DOHH2 (cell line): ENCODE data around the gene TEX13A.

Source experiments
- H3F3A ChIP-seq: fragments of 200-600 bp; sonication (generic), shearing (Covaris generic); 2 replicates; pipeline ENCODE4 v1.6.0; 2016; ENCODE audit warnings: antibody characterized with exemption, mild to moderate bottlenecking; ENCODE audit not compliant: control insufficient read depth, insufficient read depth
- H3K27ac ChIP-seq: fragments of 200-600 bp; sonication (generic); 2 replicates; pipeline ENCODE4 v1.5.1; 2014; ENCODE audit warnings: low read depth, mild to moderate bottlenecking, low read length, moderate library complexity
- H3K27me3 ChIP-seq: fragments of 200-600 bp; sonication (generic); 2 replicates; pipeline ENCODE4 v1.6.1; 2014; ENCODE audit warnings: mild to moderate bottlenecking, low read length, mixed read lengths; ENCODE audit not compliant: control insufficient read depth
- H3K36me3 ChIP-seq: fragments of 200-600 bp; sonication (generic); 2 replicates; pipeline ENCODE4 v1.6.1; 2014; ENCODE audit warnings: mild to moderate bottlenecking, low read length, moderate library complexity, mixed read lengths; ENCODE audit not compliant: control insufficient read depth
- H3K4me1 ChIP-seq: fragments of 200-600 bp; sonication (generic); 2 replicates; pipeline ENCODE4 v1.6.1; 2014; ENCODE audit warnings: mild to moderate bottlenecking, low read length, mixed read lengths; ENCODE audit not compliant: control insufficient read depth
- H3K4me2 ChIP-seq: fragments of 200-600 bp; sonication (generic); 2 replicates; pipeline ENCODE4 v1.6.0; 2014; ENCODE audit warnings: mild to moderate bottlenecking, low read length, moderate library complexity
- H3K4me3 ChIP-seq: fragments of 200-600 bp; sonication (generic); 2 replicates; pipeline ENCODE4 v1.5.1; 2014; ENCODE audit warnings: mild to moderate bottlenecking, low read length, mixed read lengths
- H3K79me2 ChIP-seq: fragments of 200-600 bp; sonication (generic); 2 replicates; pipeline ENCODE4 v1.6.1; 2014; ENCODE audit warnings: mild to moderate bottlenecking, low read length, mixed read lengths; ENCODE audit not compliant: control insufficient read depth
- H3K9me2 ChIP-seq: fragments of 200-600 bp; sonication (generic); replicated peaks from 2 replicates; pipeline ENCODE4 v1.6.1; 2014; ENCODE audit warnings: mild to moderate bottlenecking, low read length, mixed read lengths; ENCODE audit not compliant: control insufficient read depth
- H3K9me3 ChIP-seq: fragments of 200-600 bp; sonication (generic); 2 replicates; pipeline ENCODE4 v1.6.1; 2014; ENCODE audit warnings: antibody characterized with exemption, low read length, mixed read lengths; ENCODE audit not compliant: control insufficient read depth, insufficient read depth
- H4K20me1 ChIP-seq: fragments of 200-600 bp; sonication (generic); 2 replicates; pipeline ENCODE4 v1.6.0; 2014; ENCODE audit warnings: low read depth, mild to moderate bottlenecking, antibody characterized with exemption, low read length, moderate library complexity; ENCODE audit not compliant: control insufficient read depth, insufficient read depth
- EZH2phosphoT487 ChIP-seq: fragments of 200-600 bp; sonication (generic); IDR thresholded peaks from 2 replicates; pipeline ENCODE4 v1.6.1; 2017; ENCODE audit warnings: borderline replicate concordance, mild to moderate bottlenecking, antibody characterized with exemption, low read length, moderate library complexity, mixed read lengths
- TF ChIP-seq, protein P1 (sequence below): fragments of 200-600 bp; sonication (generic); IDR thresholded peaks from one replicate; pipeline ENCODE4 v1.5.1; 2014; ENCODE audit warnings: antibody characterized with exemption, mild to moderate bottlenecking, low read depth, low read length; ENCODE audit not compliant: poor library complexity, severe bottlenecking

TEX13A gene

GRCh38 chrX:105179644-105180043 lies 40.9 kb downstream of the TEX13A start:
- H3K4me3 ChIP-seq = no peak overlapping the region
- TF ChIP-seq, protein P1, sequence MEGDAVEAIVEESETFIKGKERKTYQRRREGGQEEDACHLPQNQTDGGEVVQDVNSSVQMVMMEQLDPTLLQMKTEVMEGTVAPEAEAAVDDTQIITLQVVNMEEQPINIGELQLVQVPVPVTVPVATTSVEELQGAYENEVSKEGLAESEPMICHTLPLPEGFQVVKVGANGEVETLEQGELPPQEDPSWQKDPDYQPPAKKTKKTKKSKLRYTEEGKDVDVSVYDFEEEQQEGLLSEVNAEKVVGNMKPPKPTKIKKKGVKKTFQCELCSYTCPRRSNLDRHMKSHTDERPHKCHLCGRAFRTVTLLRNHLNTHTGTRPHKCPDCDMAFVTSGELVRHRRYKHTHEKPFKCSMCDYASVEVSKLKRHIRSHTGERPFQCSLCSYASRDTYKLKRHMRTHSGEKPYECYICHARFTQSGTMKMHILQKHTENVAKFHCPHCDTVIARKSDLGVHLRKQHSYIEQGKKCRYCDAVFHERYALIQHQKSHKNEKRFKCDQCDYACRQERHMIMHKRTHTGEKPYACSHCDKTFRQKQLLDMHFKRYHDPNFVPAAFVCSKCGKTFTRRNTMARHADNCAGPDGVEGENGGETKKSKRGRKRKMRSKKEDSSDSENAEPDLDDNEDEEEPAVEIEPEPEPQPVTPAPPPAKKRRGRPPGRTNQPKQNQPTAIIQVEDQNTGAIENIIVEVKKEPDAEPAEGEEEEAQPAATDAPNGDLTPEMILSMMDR = no peak
- TF ChIP-seq EZH2phosphoT487 = no peak
- H3K4me1 ChIP-seq = no peaks in the 10 kb centered on the region

GRCh38 chrX:105173071-105173470 lies 47.4 kb downstream of the TEX13A start:
- Histone ChIP-seq H4K20me1 (no peaks in the 10 kb centered on the region), H3K9me2 (no peaks in the 10 kb centered on the region), H3K79me2 (no peaks in the 10 kb centered on the region), H3K4me2 (no peak overlapping the region), H3K4me1 (no peaks in the 10 kb centered on the region), H3K9me3 (no peaks in the 10 kb centered on the region), H3K27ac (no peak overlapping the region), H3K27me3 (no peaks in the 10 kb centered on the region), H3K36me3 (no peaks in the 10 kb centered on the region), H3F3A (no peaks in the 10 kb centered on the region), H3K4me3 (no peak overlapping the region)
- TF ChIP-seq, protein P1 = no peak

More at GRCh38 chrX:105179644-105180043, 40.9 kb downstream of the TEX13A start:
- H3K9me2 ChIP-seq = no peaks in the 10 kb centered on the region
- H3K4me2 ChIP-seq = no peak overlapping the region
- H3K27me3 ChIP-seq = no peaks in the 10 kb centered on the region
- H3K36me3 ChIP-seq = no peaks in the 10 kb centered on the region
- no peaks in the 10 kb centered on the region for H3K9me3 ChIP-seq
- H3K79me2 ChIP-seq = no peaks in the 10 kb centered on the region
- H3F3A ChIP-seq = no peaks in the 10 kb centered on the region
- no peaks in the 10 kb centered on the region for H4K20me1 ChIP-seq
- no peak overlapping the region for H3K27ac ChIP-seq
